ENCODE measurements around the gene IER3.
A peak's percentile ranks its signal among the peaks of the same experiment; 100 is the strongest.
"Not testable (repeated sequence)": the region's sequence is repeated elsewhere in the genome, so short reads cannot be mapped to it uniquely, and the experiment has no call there.

IER3 gene

GRCh38 chr6:30747300-30747687 lies 2.9 kb upstream of the IER3 start:
- DNase-seq: no peak

GRCh38 chr6:30743099-30744053 lies 971 bp downstream of the IER3 start:
- DNase-seq: no peak

DNA sequence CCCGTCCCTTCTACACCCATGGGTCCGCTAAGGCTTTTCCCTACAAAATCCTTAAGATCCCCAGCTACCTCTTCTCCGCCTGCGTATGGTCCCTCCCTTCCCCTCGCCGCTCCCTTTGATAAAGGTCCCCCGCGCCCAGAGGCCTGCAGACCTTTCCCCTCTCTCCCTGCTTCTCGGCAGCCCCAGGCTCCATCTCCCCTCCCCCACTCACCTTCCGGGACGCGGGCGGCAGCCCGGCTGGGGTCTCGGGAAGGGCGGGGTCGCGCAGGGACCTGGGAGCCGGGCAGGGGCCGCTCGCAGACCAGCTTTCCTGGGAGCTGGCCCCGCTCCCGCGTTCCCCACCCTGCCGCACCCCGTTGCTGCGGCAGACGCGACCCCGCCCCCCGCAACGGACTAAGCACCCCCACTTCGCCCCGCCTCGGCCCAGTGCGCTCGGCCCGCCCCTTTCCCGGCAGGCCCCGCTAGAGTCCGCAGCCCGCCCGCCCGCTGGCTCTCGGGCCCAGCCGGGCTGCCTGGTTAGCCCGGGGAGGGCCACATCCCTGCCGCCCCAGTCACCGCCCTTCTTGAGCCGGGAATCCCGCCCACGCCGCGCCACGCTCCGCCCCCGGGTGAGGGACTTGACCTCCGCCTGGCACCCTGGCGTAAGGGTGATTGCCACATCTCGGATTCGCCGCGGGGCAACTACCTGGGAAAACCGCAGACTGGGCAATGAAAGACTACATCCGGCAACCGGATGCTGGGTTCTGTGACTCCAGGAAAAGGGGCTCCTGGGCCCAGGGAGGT lies 1.8 kb downstream of the IER3 start, which contains the start of gene FLOT1:
FLOT1 (minus strand) TSS at position 372 of the 783 bp plus-strand sequence. CDS start 498 bp downstream, outside the sequence.
- DNase-seq: peak; percentile 96

DNA sequence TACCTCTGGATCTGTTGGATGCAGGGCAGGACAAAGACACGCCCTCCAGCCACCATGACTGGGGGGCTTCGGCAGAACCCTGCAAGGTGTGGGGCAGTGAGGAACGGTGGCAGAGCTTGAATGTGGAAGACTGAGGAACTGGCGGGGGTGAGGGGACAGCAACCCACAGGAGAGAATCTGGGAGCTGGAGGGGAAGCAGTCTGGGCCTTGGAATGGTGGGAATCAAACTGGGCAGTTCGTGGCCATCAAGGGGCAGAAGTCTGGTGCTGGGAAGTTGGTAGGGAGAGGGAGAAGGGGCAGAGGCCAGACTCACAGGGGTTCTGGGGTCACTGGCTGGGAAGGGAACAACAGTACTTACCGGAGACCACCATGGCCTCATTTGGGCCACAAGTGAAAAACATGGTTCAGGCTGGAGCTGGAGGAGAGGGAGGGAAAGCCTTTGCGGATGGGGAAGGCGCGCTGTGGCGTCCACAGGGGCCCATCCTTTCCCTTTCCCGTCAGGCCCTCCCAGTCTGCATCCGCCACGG lies 2.5 kb downstream of the IER3 start:
- no peak for DNase-seq

DNA sequence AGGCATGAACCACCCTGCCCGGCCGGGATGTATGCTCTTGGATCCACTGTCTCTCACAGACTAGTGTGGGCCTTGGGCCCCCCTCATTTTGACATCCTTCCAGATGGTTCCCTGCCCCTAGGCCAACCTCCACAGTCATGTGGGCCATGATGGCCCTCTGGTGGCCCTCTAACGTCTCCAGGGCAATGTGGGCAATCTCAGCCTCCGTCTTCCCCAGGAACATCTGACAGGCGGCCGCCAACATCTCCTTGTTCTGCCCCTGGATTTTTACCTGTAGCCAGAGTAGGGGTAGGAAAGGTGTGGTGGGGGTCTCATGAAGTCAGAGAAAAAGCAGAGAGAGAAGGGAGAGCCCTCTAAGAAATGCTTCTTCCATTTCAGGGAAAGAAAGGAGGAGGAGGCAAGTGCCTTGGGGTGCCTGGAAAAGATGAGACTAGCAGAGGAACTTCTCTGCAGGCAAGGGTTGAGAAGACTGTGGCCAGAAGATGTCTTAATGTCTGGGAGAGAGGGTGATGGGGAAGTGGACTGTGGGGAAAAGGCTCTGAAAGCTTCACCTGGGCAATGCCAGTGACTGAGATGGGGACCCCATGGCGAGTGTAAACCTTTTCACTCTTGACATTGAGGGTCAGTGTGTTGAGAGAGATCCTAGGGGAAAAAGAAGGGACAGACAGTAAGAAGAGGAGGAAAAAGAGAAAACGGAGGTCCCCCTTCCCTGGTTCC lies 3.1 kb downstream of the IER3 start:
- no peak for DNase-seq

- no peak for DNase-seq
Observed at GRCh38 chr6:30740540-30740870, 3.8 kb downstream of the IER3 start.

- DNase-seq: no peak
Observed at GRCh38 chr6:30738532-30738931, 5.8 kb downstream of the IER3 start.

DNA sequence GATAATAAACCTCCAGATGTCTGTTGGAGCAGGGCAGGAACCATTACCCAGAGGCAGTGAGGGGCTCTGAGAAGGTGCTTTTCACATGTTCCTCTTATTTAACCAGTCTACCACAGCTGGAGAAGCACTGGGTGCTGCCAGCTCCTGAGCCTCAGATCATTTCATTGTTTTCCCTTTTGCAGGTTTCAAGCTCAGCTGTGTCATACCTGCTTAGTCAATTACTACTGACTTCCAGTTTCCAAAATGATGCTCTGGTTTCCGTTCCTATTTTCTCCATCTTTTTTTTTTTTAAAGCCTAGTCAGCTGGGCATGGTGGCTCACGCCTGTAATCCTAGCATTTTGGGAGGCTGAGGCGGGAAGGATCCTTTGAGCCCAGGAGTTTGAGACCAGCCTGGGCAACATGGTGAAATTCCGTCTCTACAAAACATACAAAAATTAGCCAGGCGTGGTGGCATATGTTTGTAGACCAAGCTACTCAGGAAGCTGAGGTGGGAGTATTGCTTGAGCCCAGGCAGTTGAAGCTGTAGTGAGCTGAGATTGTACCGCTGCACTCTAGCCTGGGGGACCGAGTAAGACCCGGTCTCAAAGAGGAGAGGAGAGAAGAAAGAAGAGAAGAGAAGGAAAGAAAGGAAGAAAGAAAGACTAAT lies 8.6 kb downstream of the IER3 start:
- no peak for DNase-seq

DNA sequence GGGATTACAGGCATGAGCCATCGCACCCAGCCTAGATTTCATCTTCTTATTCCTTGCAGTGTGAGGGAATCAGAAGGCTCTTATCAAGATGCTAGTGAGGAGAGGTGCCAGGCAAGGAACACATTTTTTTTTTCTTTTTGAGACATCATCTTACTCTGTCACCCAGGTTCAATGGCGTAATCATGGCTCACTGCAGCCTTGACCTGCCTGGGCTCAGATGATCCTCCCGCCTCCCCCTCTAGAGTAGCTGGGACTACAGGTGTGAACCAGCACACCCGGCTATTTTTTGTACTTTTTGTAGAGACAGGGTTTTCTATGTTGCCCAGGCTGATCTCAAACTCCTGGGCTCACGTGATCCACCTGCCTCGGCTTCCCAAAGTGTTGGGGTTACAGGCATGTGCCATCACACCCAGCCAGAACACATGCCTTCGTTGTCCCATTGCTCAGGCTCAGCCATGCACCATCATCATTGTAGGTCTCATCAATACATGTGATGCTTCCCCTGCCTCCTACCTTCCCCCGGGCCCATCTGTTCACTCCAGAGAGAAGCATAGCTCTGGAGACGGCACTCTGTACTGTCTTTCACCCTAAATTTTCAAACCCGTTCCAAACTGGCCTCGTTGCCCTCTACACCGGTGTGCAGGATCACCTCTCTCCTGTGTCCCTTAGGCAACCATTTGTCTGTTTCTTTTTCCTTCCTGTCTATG lies 12.0 kb downstream of the IER3 start:
- DNase-seq: no peak

GRCh38 chr6:30730601-30731435 lies 13.5 kb downstream of the IER3 start:
- peak; percentile 51 for DNase-seq

- peak; percentile 53 for DNase-seq
Observed at GRCh38 chr6:30727920-30728553, 16.3 kb downstream of the IER3 start.

- peak; percentile 21 for DNase-seq
Observed at GRCh38 chr6:30726506-30727413, 17.6 kb downstream of the IER3 start.

DNA sequence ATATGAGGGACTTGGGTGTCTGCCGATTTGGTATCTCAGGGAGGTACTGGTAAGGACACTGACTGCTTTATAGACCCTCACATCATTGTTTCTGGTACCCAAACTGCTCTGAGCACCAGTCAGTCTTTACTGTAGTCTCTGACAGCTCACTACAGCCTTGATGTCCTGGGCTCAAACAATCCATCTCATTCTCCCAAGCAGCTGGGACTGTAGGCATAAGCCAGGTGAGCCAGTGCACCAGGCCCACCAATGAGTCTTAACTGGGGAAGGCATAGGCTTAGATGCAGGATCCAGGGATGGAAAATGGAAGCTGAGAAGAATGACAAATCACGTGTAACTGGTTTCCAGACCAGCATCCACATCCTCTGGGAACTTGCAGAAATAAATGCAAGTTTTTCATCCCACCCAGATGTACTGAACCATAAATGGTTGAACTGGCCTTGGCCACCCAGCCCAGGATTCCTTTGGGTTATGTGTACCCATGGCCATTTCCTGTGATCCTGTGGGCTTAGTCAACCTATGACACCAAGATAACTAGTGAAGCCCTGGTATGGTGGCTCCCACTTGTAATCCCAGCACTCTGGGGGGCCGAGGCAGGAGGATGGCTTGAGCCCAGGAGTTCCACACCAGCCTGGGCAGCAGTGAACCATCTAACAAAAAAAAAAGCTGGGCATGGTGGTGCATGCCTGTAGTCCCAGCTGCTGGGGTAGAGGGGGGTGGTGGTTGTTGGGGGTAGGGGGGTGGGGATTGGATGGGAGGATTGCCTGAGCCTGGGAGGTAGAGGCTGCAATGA lies 18.4 kb downstream of the IER3 start:
- peak; percentile 65 for DNase-seq

DNA sequence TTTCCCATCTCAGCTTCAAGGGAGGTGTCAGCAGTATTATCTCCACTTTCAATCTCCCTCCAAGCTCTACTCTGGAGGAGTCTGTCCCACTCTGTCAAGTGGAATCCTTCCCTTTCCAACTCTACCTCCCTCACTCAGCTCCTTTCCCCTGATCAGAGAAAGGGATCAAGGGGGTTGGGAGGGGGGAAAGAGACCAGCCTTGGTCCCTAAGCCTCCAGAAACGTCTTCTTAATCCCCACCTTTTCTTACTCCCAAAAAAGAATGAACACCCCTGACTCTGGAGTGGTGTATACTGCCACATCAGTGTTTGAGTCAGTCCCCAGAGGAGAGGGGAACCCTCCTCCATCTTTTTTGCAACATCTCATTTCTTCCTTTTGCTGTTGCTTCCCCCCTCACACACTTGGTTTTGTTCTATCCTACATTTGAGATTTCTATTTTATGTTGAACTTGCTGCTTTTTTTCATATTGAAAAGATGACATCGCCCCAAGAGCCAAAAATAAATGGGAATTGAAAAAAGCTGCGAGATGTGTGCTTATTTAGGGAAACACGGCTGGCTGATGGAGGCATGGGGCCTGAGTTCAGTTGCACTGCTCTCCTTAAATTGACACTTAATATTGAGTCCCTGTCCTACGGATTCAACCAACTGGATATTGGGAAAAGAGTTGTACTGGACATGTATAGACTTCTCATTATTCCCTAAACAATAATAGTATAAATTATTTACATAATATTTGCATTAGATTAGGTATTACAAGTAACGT lies 19.3 kb downstream of the IER3 start:
- DNase-seq: peak; percentile 24

DNA sequence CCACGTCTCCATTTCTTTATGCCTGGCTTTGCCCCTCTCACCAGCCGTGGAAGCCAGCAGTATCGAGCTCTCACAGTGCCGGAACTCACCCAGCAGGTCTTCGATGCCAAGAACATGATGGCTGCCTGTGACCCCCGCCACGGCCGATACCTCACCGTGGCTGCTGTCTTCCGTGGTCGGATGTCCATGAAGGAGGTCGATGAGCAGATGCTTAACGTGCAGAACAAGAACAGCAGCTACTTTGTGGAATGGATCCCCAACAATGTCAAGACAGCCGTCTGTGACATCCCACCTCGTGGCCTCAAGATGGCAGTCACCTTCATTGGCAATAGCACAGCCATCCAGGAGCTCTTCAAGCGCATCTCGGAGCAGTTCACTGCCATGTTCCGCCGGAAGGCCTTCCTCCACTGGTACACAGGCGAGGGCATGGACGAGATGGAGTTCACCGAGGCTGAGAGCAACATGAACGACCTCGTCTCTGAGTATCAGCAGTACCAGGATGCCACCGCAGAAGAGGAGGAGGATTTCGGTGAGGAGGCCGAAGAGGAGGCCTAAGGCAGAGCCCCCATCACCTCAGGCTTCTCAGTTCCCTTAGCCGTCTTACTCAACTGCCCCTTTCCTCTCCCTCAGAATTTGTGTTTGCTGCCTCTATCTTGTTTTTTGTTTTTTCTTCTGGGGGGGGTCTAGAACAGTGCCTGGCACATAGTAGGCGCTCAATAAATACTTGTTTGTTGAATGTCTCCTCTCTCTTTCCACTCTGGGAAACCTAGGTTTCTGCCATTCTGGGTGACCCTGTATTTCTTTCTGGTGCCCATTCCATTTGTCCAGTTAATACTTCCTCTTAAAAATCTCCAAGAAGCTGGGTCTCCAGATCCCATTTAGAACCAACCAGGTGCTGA lies 20.3 kb downstream of the IER3 start:
- DNase-seq: not testable (repeated sequence)

- DNase-seq: not testable (repeated sequence)
Observed at GRCh38 chr6:30723159-30723842, 21.0 kb downstream of the IER3 start.
